GM15510 (cell line): ENCODE results near the gene ARSJ.

Experiments used
- POLR2A ChIP-seq: IDR thresholded peaks from 3 replicates; pipeline ENCODE4 v1.6.1; 2011; ENCODE audit warnings: borderline replicate concordance; ENCODE audit not compliant: insufficient read length; ENCODE audit errors: extremely low read depth

The ARSJ gene

DNA sequence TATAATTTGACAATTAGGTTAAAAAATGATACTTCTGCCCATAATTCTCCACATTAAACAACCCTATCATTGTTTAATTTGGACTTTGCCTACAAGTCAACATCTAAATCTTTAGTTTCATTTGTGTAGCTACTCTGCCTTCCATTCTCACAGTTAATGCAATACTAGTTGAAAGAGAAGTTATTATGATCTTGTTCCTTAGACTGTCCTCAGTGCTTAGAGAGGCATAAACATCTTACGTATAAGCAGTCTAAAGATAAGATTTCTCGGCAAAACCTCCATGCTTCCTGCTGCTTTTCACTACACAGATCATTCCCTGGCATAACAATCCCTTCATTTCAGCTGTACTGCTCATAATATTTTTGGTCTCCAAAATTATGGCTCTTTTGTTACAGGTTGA lies 112.8 kb downstream of the ARSJ start:
- no peak for TF ChIP-seq POLR2A

DNA sequence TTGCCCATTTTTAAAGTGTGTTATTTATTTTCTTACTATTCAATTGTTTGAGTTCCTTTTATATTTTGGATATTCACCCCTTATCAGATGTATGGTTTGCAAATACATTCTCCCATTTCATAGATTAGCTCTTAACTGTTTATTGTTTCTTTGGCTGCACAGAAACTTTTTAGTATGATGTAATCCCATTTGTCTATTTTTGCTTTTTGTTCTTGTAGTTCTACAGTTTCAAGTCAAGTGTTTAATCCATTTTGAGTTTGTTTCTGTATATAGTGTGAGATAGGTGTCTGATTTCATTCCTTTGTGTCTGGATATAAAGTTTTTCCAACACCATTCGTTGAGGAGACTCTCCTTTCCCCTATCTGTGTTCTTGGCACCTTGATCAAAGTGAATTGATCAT lies 120.5 kb downstream of the ARSJ start:
- TF ChIP-seq POLR2A: no peak

DNA sequence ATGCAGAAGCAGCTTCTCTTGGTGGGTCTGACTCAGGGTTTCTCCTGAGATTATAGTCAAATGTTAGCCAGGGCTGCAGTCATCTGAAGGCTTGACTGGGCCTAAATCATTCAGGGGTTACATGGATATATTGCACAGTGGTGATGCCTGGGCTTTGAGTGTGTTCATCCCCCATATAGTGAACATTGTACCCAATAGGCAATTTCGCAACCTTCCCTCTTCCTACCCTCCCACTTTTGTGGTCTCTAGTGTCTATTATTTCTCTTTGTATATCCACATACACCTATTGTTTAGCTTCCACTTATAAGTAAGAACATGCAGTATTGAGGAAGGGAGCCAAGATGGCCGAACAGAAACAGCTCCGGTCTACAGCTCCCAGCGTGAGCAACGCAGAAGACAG lies 127.6 kb downstream of the ARSJ start:
- TF ChIP-seq POLR2A: no peak
